IPS-11a (cell line): ENCODE measurements around the gene PRMT2.

Source experiments
- H3K4me3 ChIP-seq: one replicate; pipeline ENCODE4 v1.5.1; 2013; ENCODE audit warnings: low read depth, low read length, control low read depth

PRMT2 gene

DNA sequence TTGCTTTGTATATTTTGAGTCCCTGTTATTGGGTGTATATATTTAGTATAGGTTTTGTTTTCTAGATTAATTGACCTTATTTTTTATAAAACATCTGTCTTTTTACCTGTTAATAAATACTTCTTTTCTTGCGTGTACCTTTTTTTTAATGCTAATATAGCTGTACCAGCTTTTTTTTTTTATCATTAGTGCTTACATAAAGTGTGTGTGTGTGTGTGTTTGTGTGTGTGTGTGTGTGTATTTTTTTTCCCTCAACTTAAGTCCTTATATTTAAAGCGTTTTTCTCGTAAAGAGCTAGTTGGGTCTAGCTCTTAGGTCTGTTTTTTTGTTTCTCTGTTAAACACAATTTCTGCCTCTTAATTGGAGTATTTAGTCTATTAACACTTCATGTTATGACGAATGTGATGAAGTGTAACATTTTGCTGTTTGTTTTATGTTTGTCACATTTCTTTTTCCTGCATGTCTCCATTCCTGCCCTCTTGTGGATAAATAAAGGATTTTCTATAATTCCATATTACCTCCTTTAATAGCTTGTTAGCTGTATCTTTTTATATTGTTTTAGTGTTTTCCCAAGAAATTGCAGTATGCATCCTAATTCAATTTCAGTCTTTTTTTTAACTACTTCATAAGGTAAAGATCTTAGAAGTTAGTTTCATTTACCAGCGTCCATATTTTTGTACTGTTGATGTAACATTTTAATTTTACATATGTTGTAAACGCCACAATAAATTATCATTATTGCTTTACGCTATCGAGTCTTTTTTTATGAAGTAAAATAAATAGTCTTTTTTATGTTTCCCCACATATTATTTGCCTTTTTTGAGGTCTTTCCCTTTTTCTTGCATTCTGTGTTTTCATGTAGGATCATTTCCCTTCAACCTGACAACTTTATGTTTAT, 4.3 kb downstream of the PRMT2 start:
- no peak overlapping the region for H3K4me3 ChIP-seq

DNA sequence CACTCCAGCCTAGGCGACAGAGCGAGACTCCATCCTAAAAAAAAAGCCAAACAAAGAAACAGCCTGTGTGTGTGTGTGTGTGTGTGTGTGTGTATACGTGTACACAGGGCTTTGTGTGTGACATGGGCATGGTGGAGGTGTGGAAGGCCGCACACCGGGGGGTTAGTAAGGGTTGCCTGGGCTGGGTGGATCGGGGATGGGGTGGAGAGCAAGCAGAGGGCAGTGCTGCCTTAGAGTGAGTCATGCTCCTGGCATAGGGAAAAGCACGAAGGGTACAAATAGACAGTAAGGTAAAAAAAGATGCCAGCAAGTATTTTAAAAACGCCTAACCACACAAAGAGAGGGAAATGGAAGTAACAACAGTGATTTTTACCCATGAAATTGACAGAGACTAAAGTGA, 6.2 kb downstream of the PRMT2 start:
- no peak overlapping the region for H3K4me3 ChIP-seq

DNA sequence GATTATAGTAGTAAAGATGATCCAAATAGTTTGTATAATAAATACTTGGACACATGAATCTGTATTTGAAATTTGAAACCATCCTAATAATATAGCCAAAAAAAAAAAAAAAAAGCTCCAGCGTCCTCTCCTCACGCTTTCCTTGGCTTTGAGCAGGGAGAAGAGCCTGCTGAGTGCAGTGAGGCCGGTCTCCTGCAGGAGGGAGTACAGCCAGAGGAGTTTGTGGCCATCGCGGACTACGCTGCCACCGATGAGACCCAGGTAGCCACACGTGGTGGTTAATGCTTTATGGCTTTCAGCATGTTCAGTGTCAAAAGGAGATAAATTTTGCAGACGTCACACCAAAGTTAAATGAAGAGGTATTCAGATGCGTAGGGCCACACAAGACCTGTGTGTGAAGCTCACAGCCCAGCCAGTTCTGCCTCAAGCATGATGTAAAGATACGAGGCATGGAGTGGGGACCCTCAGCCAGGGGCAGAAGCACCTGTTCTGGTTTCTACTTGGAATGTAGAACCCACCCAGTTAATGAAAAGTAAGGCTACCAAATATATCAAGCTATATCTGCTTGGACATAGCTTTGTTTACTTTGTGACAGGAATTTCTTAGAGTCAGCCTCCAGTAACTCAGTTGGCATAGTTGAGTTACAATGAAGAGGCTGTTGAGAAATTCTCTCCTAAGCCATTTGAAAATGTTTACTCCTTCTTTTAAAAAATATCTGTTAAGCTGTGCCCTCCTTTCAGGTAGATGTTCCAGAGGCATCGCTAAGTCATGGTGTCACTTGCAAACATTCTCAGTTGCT, 8.1 kb downstream of the PRMT2 start:
- H3K4me3 ChIP-seq = no peak overlapping the region

DNA sequence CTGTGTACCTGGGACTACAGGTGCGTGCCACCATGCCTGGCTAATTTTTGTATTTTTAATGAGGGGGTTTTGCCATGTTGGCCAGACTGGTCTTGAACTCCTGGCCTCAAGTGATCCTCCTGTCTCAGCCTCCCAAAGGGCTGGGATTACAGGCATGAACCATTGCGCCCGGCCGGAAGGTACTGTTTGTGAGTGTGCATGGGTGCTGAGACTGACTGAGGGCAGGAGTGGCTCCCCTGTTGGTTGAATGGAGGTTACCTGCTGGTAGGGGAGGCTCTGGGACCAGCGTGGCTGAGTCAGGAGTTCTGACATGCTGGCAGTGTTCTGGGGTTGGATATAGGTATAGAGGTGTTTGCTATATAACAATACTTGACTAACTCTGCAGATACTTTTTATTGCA, 10.4 kb downstream of the PRMT2 start:
- H3K4me3 ChIP-seq = no peak overlapping the region

DNA sequence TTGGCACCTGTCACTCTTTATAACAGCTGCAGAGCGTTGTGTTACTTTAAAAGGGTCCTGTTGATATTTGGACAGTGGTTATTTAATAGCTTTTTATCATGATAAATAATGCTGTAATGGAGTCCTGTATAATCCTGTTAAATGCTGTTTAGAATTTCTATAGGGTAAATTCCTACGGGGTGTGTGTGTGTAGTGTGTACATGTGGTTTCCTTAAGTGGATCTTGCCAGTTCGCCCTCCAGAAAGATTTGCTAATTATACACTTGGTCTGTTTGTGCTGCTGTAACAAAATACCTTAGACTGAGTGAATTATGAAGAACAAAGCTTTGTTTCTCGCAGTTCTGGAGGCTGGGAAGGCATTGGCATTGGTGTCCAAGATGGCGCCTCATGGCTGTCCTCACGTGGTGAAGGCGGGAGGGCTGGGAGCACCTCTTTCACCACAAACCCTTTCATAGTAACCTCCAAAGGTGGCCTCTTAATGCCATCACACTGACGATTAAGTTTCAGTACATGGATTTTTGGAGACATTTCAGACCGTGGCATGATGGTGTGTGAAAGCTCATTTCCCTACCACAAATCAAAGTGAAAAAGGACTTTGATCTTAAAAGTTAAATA, 11.2 kb downstream of the PRMT2 start:
- no peak overlapping the region for H3K4me3 ChIP-seq

DNA sequence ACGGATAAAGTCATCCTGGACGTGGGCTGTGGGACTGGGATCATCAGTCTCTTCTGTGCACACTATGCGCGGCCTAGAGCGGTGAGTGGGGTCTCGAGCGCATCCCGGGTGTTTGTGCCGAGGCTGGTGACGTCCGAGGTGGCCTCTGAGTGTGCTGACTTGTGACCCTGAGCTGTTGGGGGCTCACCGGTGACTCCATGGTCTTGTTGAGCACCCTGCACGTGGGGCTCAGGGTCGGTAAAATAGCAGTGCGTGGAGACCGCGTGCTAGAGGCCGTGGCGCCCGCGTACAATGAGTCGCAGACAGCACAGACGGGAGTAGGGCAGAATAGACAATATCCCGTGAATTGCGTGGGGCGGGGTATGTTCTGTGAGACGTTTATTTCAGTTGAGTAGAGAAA, 13.1 kb downstream of the PRMT2 start:
- no peak overlapping the region for H3K4me3 ChIP-seq

DNA sequence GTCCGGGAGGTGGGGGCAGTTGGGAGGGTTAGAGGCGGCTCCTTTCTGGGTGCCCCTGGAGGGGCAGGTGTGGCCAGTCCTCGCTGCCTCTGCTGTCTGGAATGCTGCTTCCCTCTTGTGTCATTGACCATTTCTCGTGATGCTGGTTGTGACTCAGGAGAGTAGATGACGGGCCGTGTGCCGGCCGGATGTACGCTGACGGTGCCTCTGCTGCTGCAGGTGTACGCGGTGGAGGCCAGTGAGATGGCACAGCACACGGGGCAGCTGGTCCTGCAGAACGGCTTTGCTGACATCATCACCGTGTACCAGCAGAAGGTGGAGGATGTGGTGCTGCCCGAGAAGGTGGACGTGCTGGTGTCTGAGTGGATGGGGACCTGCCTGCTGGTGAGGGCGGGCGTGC, 13.9 kb downstream of the PRMT2 start:
- no peak overlapping the region for H3K4me3 ChIP-seq

DNA sequence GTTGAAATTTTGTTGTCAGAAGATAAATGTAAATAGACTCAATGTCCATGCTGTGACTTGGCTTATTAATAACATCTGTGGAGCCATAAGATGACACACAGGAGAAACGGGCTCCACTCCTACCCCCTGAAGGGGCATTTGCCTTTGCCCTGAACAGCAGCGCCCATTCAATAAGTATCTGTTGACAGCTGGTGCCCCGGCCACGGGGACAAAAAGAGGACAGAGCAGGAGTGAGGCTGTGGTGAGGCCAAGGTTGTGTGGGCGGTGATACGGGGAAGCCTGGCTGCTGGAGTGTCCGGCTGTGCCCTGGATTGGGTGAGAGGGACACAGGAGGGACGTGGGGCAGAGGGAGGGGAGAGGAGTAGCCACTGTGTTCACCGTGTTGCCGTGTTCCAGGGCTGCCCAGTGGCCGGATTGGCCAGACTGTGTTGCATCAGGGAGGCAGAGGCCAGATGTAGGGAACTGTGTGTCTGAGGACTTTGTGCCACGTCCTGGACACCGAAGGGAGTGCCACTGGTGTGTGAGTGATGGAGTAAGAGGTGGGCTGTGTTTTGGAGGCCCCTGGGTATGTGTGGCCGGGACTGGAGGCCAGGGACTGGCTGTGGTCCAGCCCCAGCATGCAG, 15.1 kb downstream of the PRMT2 start:
- no peak overlapping the region for H3K4me3 ChIP-seq

DNA sequence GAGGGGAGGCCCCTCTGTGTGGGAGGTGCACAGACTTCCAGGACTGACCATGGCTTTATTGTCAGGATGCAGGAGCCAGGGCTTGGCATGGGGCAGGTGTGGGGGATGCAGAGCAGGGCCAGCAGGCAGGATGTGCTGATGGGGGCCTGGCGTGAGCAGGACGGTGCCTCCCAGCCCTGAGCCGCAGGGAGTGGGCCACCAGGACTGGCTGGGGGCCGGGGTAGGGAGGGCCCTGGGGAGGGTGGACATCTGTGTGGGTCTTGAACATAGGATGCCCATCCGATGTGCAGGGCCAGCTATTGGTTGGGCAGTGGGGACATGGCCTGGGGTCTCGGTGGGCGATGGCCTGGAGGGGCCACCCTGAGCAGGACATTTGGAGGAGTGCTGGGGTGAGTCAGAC, 15.6 kb downstream of the PRMT2 start:
- H3K4me3 ChIP-seq = no peak overlapping the region

DNA sequence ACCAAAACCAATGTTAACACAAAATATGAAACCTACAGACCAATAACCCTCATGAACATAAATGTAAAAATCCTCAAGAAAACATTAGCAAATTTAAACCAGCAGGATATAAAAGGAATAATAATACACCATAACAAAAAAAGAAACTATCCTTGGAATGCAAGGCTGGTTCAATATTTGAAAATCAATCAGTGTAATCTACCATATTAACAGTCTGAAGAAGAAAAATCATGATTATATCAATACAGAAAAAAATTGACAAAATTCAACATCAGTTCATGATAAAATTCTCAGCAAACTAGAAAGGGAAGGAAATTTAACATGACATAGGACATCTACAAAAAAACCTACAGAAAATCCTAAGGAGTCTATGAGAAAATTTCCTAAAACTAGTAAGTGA, 19.8 kb downstream of the PRMT2 start:
- H3K4me3 ChIP-seq = no peak overlapping the region

DNA sequence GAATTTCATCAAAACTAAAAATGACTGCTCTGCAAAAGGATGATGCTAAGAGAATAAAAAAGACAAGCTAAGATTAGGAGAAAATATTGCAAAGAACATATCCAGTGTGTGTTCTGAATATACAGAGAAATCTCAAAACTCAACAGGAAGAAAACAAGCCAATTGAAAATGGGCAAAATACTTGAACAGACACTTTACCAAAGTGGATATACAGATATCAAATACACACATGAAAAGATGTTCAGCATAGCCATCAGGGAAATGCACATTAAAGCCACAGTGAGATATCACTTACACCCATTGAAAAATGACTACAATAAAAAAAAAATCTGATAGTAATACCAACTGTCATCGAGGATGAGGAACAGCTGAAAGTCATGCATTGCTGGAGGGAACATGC, 21.3 kb downstream of the PRMT2 start:
- H3K4me3 ChIP-seq = no peak overlapping the region

DNA sequence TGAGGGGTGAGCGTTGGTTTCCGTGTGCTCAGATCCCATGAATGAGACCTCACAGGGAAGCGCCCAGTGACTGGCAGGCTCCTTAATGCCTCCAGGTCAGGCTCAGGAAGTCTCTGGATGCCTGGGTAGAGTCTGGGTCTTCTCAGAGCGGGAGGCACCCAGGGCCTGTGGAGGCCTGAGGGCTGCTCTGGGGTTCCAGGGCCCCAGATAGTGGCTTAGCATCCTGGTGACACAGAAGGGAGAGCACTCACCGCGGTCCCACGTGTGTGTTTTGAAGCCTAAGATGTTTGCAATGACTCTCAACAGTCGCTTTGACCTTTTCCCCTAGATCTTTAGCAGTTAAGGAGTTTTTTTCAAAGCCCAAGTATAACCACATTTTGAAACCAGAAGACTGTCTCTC, 25.0 kb downstream of the PRMT2 start:
- H3K4me3 ChIP-seq = no peak overlapping the region

DNA sequence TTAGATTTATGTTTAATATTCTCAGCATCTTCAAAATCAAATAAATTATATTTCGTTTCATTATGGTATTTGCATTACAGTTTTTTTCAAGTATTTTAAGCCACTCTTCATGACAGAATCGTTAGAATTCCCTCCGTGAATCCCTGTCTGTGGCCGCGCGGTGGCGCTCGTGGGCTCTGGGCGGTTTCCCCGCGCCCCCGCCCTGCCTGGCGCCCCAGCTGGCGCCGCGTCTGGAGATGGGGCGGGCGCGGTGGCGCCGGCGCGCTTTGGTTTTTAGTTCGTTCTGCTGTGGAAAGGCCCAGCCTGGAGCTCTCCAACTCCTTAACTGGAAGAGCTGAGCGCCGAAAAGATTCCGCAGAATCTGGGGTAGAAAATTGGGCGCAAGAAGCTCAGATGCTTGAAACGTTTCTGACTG, 25.7 kb downstream of the PRMT2 start:
- no peak overlapping the region for H3K4me3 ChIP-seq

DNA sequence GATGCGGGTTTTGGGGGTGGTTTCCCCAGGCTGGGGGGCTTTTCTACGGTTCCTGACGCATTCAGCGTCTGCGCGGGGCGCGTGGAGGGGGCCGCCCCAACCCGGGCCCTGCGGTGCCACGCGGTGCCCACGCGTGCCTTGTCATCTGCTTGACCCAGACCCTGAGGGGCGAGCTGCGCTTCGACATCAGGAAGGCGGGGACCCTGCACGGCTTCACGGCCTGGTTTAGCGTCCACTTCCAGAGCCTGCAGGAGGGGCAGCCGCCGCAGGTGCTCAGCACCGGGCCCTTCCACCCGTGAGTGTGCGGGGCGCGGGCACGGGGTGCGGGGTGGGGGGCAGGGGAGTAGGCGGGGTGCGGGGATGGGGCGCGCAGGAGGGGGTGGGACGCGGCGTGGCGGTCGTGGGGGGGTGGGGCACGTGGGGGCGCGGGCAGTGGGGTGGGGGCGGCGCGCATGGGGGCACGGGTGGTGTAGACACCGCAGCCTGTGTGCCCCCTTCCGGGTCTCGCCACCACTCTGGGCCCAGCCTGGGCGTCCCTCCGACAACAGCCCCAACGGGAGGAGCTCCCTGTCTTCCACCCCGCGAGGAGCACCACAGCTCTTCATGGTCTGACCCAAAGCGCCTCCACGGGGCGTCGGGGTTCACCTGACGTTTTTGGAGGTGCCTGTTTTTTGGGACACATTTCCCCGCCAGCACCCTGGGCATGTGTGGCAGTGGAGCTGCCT, 26.3 kb downstream of the PRMT2 start:
- no peak overlapping the region for H3K4me3 ChIP-seq

DNA sequence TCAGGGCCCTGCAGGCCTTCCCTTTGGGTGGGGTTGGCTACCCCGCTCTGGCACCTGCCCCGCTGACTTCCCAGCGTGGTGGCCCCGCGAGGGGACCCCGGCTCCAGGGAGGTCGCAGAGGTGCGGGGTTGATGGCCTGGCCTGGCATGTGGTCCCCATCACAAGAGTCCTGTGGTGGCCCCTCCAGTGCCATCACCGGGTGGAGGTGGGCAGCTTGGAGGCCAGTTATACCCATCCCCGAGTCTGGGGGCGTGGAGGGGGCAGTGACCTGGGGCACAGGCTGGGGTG, 26.8 kb downstream of the PRMT2 start:
- no peak overlapping the region for H3K4me3 ChIP-seq

DNA sequence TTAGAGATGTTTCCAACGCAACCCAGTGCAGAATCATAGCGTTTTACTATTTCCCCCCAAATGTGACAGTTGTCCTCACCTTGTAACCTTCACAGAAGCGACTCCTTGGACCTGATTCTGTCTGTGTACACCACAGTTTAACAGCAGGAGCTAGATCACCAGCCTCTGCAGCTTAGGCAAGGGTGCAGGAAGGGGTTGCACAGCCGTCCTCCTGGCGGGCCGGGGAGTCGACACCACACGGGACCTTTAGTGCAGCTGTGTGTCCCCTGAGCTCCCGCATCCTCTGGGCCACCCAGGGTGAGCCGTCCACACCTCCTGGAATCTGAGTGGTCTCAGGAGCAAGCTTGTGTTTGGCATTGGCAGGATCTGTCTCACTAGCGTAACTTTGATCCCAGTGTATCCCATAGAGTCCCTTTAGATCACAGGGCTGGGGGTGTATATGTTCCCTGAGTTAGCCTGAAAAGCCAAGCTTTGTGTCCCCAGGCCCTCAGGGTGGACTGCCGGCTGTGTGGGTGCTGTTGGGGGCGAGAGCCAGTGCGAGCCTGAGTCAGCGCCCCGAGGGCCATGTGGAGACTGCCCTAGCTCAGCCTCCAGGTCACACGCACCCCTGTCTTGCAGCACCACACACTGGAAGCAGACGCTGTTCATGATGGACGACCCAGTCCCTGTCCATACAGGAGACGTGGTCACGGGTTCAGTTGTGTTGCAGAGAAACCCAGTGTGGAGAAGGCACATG, 27.5 kb downstream of the PRMT2 start:
- H3K4me3 ChIP-seq = no peak overlapping the region

DNA sequence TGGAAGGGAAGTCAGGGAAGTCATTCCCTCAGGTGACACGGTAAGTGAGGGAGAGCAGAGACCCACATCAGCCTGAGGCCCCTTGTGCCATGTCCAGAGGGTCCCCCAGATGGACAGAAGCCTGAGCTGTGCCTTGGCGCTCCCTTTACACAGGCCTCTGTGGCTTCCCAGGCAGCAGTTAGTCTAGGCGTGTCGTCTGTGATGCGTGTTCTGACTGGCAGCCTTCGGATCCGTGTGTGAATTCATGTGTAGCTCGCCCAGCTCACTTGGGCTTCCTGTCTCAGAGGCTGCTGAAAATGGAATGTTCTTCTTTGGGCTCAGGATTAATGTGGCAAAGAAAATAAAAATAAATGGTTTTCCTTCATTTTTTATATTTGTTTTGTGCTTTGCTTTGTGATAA, 28.3 kb downstream of the PRMT2 start:
- no peak overlapping the region for H3K4me3 ChIP-seq

DNA sequence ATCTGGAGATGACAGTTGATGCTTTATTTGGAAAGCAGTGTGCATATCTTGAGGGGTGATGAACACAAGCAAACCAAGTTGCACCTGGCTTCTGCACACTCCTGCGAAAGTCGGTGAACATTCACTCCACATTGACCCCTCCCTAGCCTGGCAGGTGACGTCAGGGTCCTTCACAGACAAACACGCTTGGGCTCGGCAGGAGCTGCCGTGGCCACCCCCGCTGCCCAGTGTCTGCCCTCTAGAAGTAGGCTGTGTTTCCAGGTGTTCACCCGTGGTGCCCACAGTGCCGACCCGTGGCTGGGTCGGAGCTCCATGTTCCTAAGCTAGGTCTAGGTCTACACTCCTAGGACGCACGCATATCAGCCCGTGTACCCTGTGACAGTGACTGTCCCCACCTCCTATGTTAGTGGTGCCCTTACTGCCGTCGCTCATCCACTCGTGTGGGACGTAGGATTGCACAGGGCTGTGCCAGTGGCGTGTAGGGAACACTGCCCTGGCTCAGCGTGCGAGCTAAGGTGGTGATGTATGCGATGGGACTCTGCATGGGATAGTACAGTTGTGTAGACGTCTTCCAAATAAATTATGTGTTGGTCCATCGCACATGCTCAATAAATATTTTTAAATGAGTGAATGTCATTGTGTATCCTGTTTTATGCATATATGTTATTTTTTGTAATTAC, 29.0 kb downstream of the PRMT2 start:
- H3K4me3 ChIP-seq = no peak overlapping the region

DNA sequence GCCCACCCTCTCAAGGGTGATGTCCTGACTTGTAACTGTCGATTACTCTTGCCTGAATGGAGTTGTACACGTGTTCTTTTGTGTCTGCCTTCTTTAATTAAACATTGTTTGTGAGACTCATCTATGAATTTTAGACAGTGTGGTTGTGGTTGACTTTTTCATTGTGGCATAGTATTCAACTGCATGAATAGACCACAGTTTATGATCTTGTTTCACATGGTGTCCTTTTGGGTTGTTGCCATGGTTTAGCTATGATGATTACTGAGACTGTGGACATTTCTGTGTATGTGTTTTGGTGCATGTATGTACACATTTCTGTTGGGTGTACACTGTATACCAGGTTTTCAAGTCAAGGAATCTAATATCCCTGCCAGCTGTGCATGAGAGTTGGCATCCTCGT, 30.1 kb downstream of the PRMT2 start:
- H3K4me3 ChIP-seq = no peak overlapping the region
